Endothelial cell of umbilical vein (primary cell): ENCODE measurements around the gene ORMDL3. TPM values are rescaled to one million over a fixed set of nuclear protein-coding genes. Genes with fewer than 3 reads are reported as not detected.

ENCODE experiments used
- BruUV-seq: library from RNA; stranded (reverse); fragments of 400-500 nt; replicated peaks from 2 replicates; lab custom pipeline; 2021; lab: Mats Ljungman, UMichigan
- CTCF ChIA-PET: fragments of 300-600, 350-600 bp; sonication (Branson Sonifier 250); formaldehyde crosslinking; loops from one replicate; lab custom pipeline; 2021; ENCODE audit warnings: antibody characterized with exemption, inconsistent platforms; lab: Charles Lee
- POLR2A ChIA-PET: fragments of 300-600, 350-600 bp; sonication (Branson Sonifier 250); formaldehyde crosslinking; loops from one replicate; lab custom pipeline; 2021; ENCODE audit warnings: antibody characterized with exemption, inconsistent platforms; lab: Charles Lee
- DNase-seq: peaks from one replicate; pipeline ENCODE4 v3.0.0-alpha.2; 2011; ENCODE audit warnings: low read depth, low spot score
- FAIRE-seq: peaks from 2 replicates; lab custom pipeline; 2011; peaks lifted over from hg19 to GRCh38; lab: Jason Lieb, UNC
- H2AFZ ChIP-seq: 2 replicates; pipeline ENCODE4 v1.6.0; 2012; ENCODE audit warnings: low read depth, low read length, control low read depth, inconsistent platforms
- H3K27ac ChIP-seq: 2 replicates; pipeline ENCODE4 v1.5.1; 2011; ENCODE audit warnings: low read depth, mild to moderate bottlenecking, control low read depth, low read length, moderate library complexity; ENCODE audit not compliant: insufficient read depth
- H3K27me3 ChIP-seq, 2 experiments: 2 replicates each; pipeline versions ENCODE4 v1.6.0 to v1.6.1; 2011; ENCODE audit warnings: low read length in 2 of 2, mixed read lengths in 1 of 2; ENCODE audit not compliant: control insufficient read depth in 2 of 2, insufficient read depth in 2 of 2
- H3K36me3 ChIP-seq, 2 experiments: 2 replicates in 1 of 2; 3 replicates in 1 of 2; pipeline ENCODE4 v1.5.1; 2011; ENCODE audit warnings: low read length in 2 of 2, mild to moderate bottlenecking in 1 of 2, moderate library complexity in 1 of 2; ENCODE audit not compliant: control insufficient read depth in 2 of 2, insufficient read depth in 2 of 2; ENCODE audit errors: extremely low read depth in 1 of 2
- H3K4me1 ChIP-seq: 3 replicates; pipeline ENCODE4 v1.5.1; 2011; ENCODE audit warnings: mild to moderate bottlenecking, low read length; ENCODE audit not compliant: control insufficient read depth, insufficient read depth; ENCODE audit errors: extremely low read depth
- H3K4me2 ChIP-seq: 2 replicates; pipeline ENCODE4 v1.6.1; 2011; ENCODE audit warnings: low read length, control low read depth, mixed read lengths; ENCODE audit not compliant: insufficient read depth
- H3K4me3 ChIP-seq, 3 experiments: fragments of 200-600 bp in 1 of 3; sonication (generic), shearing (Covaris generic) in 1 of 3; replicated peaks in 1 of 3; 2 replicates each; pipeline ENCODE4 v1.5.1; 2011 to 2016; ENCODE audit warnings: control low read depth in 3 of 3, low read length in 3 of 3, mild to moderate bottlenecking in 2 of 3, inconsistent platforms in 1 of 3, low read depth in 1 of 3, moderate library complexity in 1 of 3; ENCODE audit not compliant: insufficient read depth in 1 of 3
- H3K79me2 ChIP-seq: 2 replicates; pipeline ENCODE4 v1.6.0; 2012; ENCODE audit warnings: low read length, inconsistent platforms; ENCODE audit not compliant: control insufficient read depth, insufficient read depth
- H3K9ac ChIP-seq: replicated peaks from 2 replicates; pipeline ENCODE3; 2011; ENCODE audit warnings: low read length, control low read depth; ENCODE audit not compliant: insufficient read depth; ENCODE audit errors: extremely low read depth
- H3K9me1 ChIP-seq: replicated peaks from 3 replicates; pipeline ENCODE4 v1.6.0; 2011; ENCODE audit warnings: mild to moderate bottlenecking, low read length; ENCODE audit not compliant: control insufficient read depth, insufficient read depth; ENCODE audit errors: extremely low read depth
- H3K9me3 ChIP-seq: replicated peaks from 2 replicates; pipeline ENCODE4 v1.5.1; 2012; ENCODE audit warnings: low read length, inconsistent platforms; ENCODE audit not compliant: control insufficient read depth, insufficient read depth
- H4K20me1 ChIP-seq: replicated peaks from 2 replicates; pipeline ENCODE3; 2011; ENCODE audit warnings: mild to moderate bottlenecking, low read length; ENCODE audit not compliant: control insufficient read depth, insufficient read depth; ENCODE audit errors: extremely low read depth
- CTCF ChIP-seq, 2 donors: IDR thresholded peaks; 1 replicate in 1 of 2; 2 replicates in 1 of 2; pipeline ENCODE4 v1.5.1; 2011; ENCODE audit warnings: low read length in 2 of 2, mild to moderate bottlenecking in 2 of 2, moderate library complexity in 2 of 2, control low read depth in 1 of 2, inconsistent platforms in 1 of 2, low read depth in 1 of 2; ENCODE audit not compliant: insufficient read depth in 1 of 2; ENCODE audit errors: extremely low read depth in 1 of 2
- EZH2 ChIP-seq: IDR thresholded peaks from 2 replicates; pipeline ENCODE4 v1.6.1; 2012; ENCODE audit warnings: borderline replicate concordance, low read depth, mild to moderate bottlenecking, moderate library complexity, low read length, inconsistent platforms; ENCODE audit not compliant: severe bottlenecking
- FOS ChIP-seq: IDR thresholded peaks from 2 replicates; pipeline ENCODE4 v1.6.1; 2011; ENCODE audit warnings: mild to moderate bottlenecking, low read length, moderate library complexity, borderline replicate concordance; ENCODE audit not compliant: insufficient read depth
- GATA2 ChIP-seq: IDR thresholded peaks from 2 replicates; pipeline ENCODE4 v1.7.0; 2011; ENCODE audit warnings: low read depth, mild to moderate bottlenecking, moderate library complexity, mixed read lengths, low read length; ENCODE audit not compliant: insufficient read length, insufficient read depth
- JUN ChIP-seq: IDR thresholded peaks from 2 replicates; pipeline ENCODE4 v1.6.1; 2011; ENCODE audit warnings: borderline replicate concordance, low read depth; ENCODE audit not compliant: insufficient read length, insufficient read depth
- MAX ChIP-seq: IDR thresholded peaks from 2 replicates; pipeline ENCODE4 v1.6.1; 2011; ENCODE audit not compliant: insufficient read depth, insufficient read length
- MYC ChIP-seq: IDR thresholded peaks from one replicate; pipeline ENCODE4 v1.6.1; 2011; ENCODE audit warnings: mild to moderate bottlenecking, low read depth, low read length
- POLR2A ChIP-seq: IDR thresholded peaks from 2 replicates; pipeline ENCODE4 v1.6.1; 2012; ENCODE audit warnings: low read depth, mild to moderate bottlenecking, control low read depth, low read length
- POLR2AphosphoS5 ChIP-seq: IDR thresholded peaks from 2 replicates; pipeline ENCODE4 v1.6.1; 2012; ENCODE audit warnings: low read depth, mild to moderate bottlenecking, control low read depth, low read length, moderate library complexity; ENCODE audit not compliant: insufficient read depth
- dilution Hi-C: fragments of 300-500 bp; cut with MboI; formaldehyde crosslinking; loops from one replicate; pipeline ENCODE4 v1.15.0; 2019; ENCODE audit warnings: low sequenced_read_pairs; ENCODE audit not compliant: extremely low pct_ligation_motif_present
- intact Hi-C: fragments of 100-400 bp; cut with micrococcal nuclease; formaldehyde crosslinking; loops from one replicate; pipeline ENCODE4 v1.10.0; 2022
- polyA plus RNA-seq, 4 experiments: library from polyadenylated mRNA; depleted of rRNA in 3 of 4; stranded (reverse) in 3 of 4; unstranded in 1 of 4; fragments of >200 nt; gene quantifications; 2 replicates each; pipeline versions ENCODE4 v1.2.1 to v1.2.3, GENCODE V29; 2011 to 2012; ENCODE audit warnings: missing spikeins in 1 of 4
- total RNA-seq: library from RNA; stranded (reverse); gene quantifications from 2 replicates; pipeline ENCODE4 v1.2.3, GENCODE V29; 2021

ORMDL3 gene
- total and polyA plus RNA-seq, 2 donors (not counting 3 experiments of a cell fraction or from before 2014, with no cell fraction given), result 29.8 to 49.8 TPM

GRCh38 chr17:39944393-39944711 is 17.0 kb upstream of the ORMDL3 start:
- no TSS peak for BruUV-seq
- Histone ChIP-seq H3K4me2 (no peak overlapping the region), H3K9ac (no peak overlapping the region), H3K4me3 (no peak overlapping the region), H3K36me3 (no peaks in the 10 kb centered on the region), H3K4me1 (peaks cover 2% of the 10 kb centered on the region), H4K20me1 (no peaks in the 10 kb centered on the region), H3K27ac (no peak overlapping the region), H2AFZ (no peak overlapping the region), H3K79me2 (no peaks in the 10 kb centered on the region), H3K9me3 (no peaks in the 10 kb centered on the region), H3K9me1 (no peaks in the 10 kb centered on the region), H3K27me3 (no peaks in the 10 kb centered on the region)
- DNase-seq (no peak), FAIRE-seq (no peak)
- intact Hi-C loops, result no loop called here
- dilution Hi-C loops, result no loop called here
- ChIA-PET CTCF (interaction anchor here (2.2 kb wide), 1 partner anchor 14 kb away, joined by 4 read pairs; no protein-coding TSS in a partner anchor), POLR2A (no interaction called here)
- TF ChIP-seq MYC (no peak), POLR2A (no peak), JUN (no peak), FOS (no peak), GATA2 (no peak), POLR2AphosphoS5 (no peak), EZH2 (no peak), MAX (no peak), CTCF (IDR thresholded peaks at IDR 0.05; ENCODE audit: extremely low read depth in 1 of 2, insufficient read depth in 1 of 2, low read depth in 1 of 2, low read length in 2 of 2) (no peak)
